ENCODE data around the gene KLK15. TPM values are rescaled to one million over a fixed set of nuclear protein-coding genes. Genes with fewer than 3 reads are reported as not detected.

KLK15 gene
- total and polyA plus RNA-seq, 2 of the 13 experiments (the other 11 are each of a cell fraction or from before 2014, with no cell fraction given): not detected

- TF ChIP-seq ZBTB39 (CRISPR knock-in tag; IDR thresholded peaks at IDR 0.05) (no peak), ZC3H13 (CRISPR knock-in tag; IDR thresholded peaks at IDR 0.05) (peak; percentile 95), CTCF (CRISPR knock-in tag; IDR thresholded peaks at IDR 0.05) (peak; percentile 18; the same call in 1 of the 2 replicates), SMYD3 (CRISPR knock-in tag; IDR thresholded peaks at IDR 0.05) (no peak), ZBTB2 (CRISPR knock-in tag; IDR thresholded peaks at IDR 0.05; ENCODE audit: low read depth) (peak; percentile 36; the same call in 1 of the 2 replicates), PAF1 (CRISPR knock-in tag; IDR thresholded peaks at IDR 0.05) (peak; percentile 88), TBX2 (CRISPR knock-in tag; IDR thresholded peaks at IDR 0.05; ENCODE audit: borderline replicate concordance) (0 out of 2 replicates have a peak, but pooled peaks have one; percentile 26), ZNF670 (CRISPR knock-in tag; IDR thresholded peaks at IDR 0.05; ENCODE audit: borderline replicate concordance) (no peak), FOXC1 (CRISPR knock-in tag; IDR thresholded peaks at IDR 0.05; ENCODE audit: borderline replicate concordance) (no peak), ARNT2 (CRISPR knock-in tag; IDR thresholded peaks at IDR 0.05; ENCODE audit: low read depth) (0 out of 2 replicates have a peak, but pooled peaks have one; percentile 29), TARDBP (CRISPR knock-in tag; IDR thresholded peaks at IDR 0.05) (peak; percentile 47), NRL (CRISPR knock-in tag; IDR thresholded peaks at IDR 0.05; ENCODE audit: borderline replicate concordance) (peak; percentile 69; the same call in 1 of the 2 replicates), ZBTB7A (CRISPR knock-in tag; IDR thresholded peaks at IDR 0.05) (peak; percentile 54; the same call in 1 of the 2 replicates), GABPB1 (CRISPR knock-in tag; IDR thresholded peaks at IDR 0.05) (no peak), PITX1 (CRISPR knock-in tag; IDR thresholded peaks at IDR 0.05) (no peak), TEAD2 (CRISPR knock-in tag; IDR thresholded peaks at IDR 0.05) (no peak), ETV6 (CRISPR knock-in tag; conservative IDR thresholded peaks at IDR 0.05) (no peak)
Observed at GRCh38 chr19:50794876-50795663, 38.3 kb downstream of the KLK15 start (continued).
